KMS-11 (cell line): Measurements from ENCODE around the gene NGEF.

Experiments
- H2AFZ ChIP-seq: fragments of 200-600 bp; sonication (generic); 2 replicates; pipeline ENCODE4 v1.6.1; 2016; ENCODE audit warnings: antibody characterized with exemption, mixed run types, low read depth
- H3K27ac ChIP-seq: fragments of 200-600 bp; sonication (generic); 2 replicates; pipeline ENCODE4 v1.6.1; 2016; ENCODE audit warnings: mild to moderate bottlenecking, mixed run types
- H3K27me3 ChIP-seq: fragments of 200-600 bp; sonication (generic); 2 replicates; pipeline ENCODE4 v1.6.1; 2017; ENCODE audit warnings: mild to moderate bottlenecking, low read depth, mixed run types, moderate library complexity; ENCODE audit not compliant: insufficient read depth
- H3K36me3 ChIP-seq: fragments of 200-600 bp; sonication (generic); 2 replicates; pipeline ENCODE4 v1.6.1; 2017; ENCODE audit warnings: mild to moderate bottlenecking, mixed run types; ENCODE audit not compliant: insufficient read depth
- H3K4me1 ChIP-seq: fragments of 200-600 bp; sonication (generic); 2 replicates; pipeline ENCODE4 v1.6.1; 2016; ENCODE audit warnings: mild to moderate bottlenecking, low read depth, mixed run types; ENCODE audit not compliant: poor library complexity, severe bottlenecking
- H3K4me2 ChIP-seq: fragments of 200-600 bp; sonication (generic); 2 replicates; pipeline ENCODE4 v1.7.0; 2016; ENCODE audit warnings: mild to moderate bottlenecking, mixed run types
- H3K4me3 ChIP-seq: fragments of 200-600 bp; sonication (generic); IDR thresholded peaks from 2 replicates; pipeline ENCODE4 v1.6.1; 2017; ENCODE audit warnings: low read depth, low read length, mixed read lengths; ENCODE audit not compliant: insufficient read depth
- H3K79me2 ChIP-seq: fragments of 200-600 bp; sonication (generic); 2 replicates; pipeline ENCODE4 v1.6.1; 2016; ENCODE audit warnings: low read depth, mixed run types; ENCODE audit not compliant: insufficient read depth
- H3K9ac ChIP-seq: fragments of 200-600 bp; sonication (generic); 2 replicates; pipeline ENCODE4 v1.6.1; 2016; ENCODE audit warnings: mild to moderate bottlenecking, mixed run types
- H4K20me1 ChIP-seq: fragments of 200-600 bp; sonication (generic); 2 replicates; pipeline ENCODE4 v1.6.1; 2016; ENCODE audit warnings: mild to moderate bottlenecking, mixed run types; ENCODE audit not compliant: insufficient read depth
- CTCF ChIP-seq: fragments of 200-600 bp; sonication (generic); conservative IDR thresholded peaks from 2 replicates; pipeline ENCODE4 v1.6.1; 2017; ENCODE audit warnings: low read depth, mild to moderate bottlenecking, antibody characterized with exemption, low read length, moderate library complexity, mixed read lengths

NGEF gene

DNA sequence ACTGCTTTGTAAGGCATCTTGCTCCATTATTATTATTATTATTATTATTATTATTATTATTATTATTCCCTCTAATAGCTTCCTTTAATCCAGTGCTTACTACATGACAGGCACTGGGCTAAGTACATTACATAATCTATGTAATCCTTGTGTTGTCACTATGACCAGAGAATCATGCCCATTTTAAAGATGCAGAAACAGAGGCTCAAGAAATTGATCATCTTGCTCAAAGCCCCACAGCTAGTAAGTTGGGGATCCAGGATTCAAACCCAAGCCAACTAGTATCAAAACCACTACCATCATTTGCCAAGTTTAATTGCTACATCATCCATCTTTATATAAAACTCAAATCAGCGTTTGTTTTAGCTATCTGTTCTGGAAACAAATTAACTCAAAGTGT lies 594 bp upstream of the NGEF start:
- H3K27ac ChIP-seq: no peak overlapping the region

DNA sequence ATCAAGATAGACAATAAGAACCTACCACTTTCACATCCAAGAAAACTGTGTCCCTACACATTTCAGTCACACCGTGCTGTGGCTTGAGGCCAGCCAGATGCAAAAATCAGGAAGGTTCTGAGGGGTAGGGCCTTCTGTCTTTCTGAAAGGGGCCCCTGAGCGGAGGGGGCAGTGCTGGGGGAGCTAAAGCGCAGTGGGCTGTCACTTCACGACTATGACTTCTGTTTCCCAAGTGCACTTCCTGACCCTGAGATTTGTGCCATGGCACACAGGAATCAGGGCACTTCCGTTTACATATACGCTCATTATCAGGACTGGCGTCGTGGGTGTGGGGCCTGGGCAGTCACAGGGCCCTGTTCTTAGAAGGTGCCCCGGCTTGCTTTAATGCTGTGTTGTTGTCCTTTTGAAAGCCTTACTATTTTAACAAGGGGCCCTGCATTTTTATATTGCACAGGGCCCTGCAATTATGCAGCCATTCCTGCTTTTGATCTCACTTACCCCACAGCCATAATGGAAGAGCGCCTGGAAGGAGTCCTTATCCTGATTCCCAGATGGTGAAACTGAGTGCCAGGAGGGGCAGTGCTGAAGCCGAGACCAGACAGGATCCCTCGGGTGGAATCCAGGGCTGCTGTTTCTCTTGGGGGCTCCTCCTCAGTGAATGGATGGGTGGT lies 620 bp downstream of the NGEF start:
- Histone ChIP-seq H2AFZ (no peak overlapping the region), H3K9ac (no peak overlapping the region), H3K4me2 (no peak overlapping the region), H4K20me1 (no peaks in the 10 kb centered on the region), H3K36me3 (no peaks in the 10 kb centered on the region), H3K27ac (no peak overlapping the region), H3K4me1 (no peaks in the 10 kb centered on the region), H3K79me2 (no peaks in the 10 kb centered on the region), H3K4me3 (no peak overlapping the region), H3K27me3 (no peaks in the 10 kb centered on the region)
- TF ChIP-seq CTCF: no peak

More for the DNA sequence above, 594 bp upstream of the NGEF start:
- Histone ChIP-seq H3K4me2 (no peak overlapping the region), H4K20me1 (no peaks in the 10 kb centered on the region), H3K27me3 (no peaks in the 10 kb centered on the region), H3K79me2 (no peaks in the 10 kb centered on the region), H3K4me3 (no peak overlapping the region), H3K4me1 (no peaks in the 10 kb centered on the region), H2AFZ (no peak overlapping the region), H3K36me3 (no peaks in the 10 kb centered on the region), H3K9ac (no peak overlapping the region)
- no peak for TF ChIP-seq CTCF

DNA sequence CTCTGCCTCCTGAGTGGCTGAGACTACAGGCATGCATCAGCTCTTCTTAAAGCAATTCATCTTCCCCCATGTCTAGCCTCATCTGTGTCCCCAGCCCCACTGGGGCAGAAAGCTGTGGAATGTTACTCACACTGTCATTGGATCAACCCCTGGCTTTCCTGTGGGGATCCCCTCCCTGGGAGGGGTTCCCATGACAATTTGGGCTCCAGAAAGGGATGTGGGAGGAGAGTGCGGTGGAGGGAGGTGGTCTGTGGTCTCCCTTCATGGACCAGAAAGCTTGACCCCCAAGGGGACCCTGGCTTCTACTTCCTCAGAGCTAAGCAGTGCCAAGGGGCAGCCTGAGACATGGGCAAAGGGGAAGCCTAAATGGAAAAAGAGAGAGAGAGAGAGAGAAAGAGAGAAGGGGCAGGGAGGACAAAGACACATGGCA lies 1.3 kb downstream of the NGEF start:
- H3K36me3 ChIP-seq: no peaks in the 10 kb centered on the region
- H3K27me3 ChIP-seq: no peaks in the 10 kb centered on the region
- no peaks in the 10 kb centered on the region for H4K20me1 ChIP-seq
- H3K4me3 ChIP-seq: no peak overlapping the region
- no peak overlapping the region for H2AFZ ChIP-seq
- no peaks in the 10 kb centered on the region for H3K4me1 ChIP-seq
- no peaks in the 10 kb centered on the region for H3K79me2 ChIP-seq
- no peak overlapping the region for H3K9ac ChIP-seq
- H3K4me2 ChIP-seq: no peak overlapping the region
- no peak overlapping the region for H3K27ac ChIP-seq
- no peak for TF ChIP-seq CTCF

GRCh38 chr2:233011268-233011650 lies 1.8 kb downstream of the NGEF start:
- no peak for TF ChIP-seq CTCF
- H4K20me1 ChIP-seq: no peaks in the 10 kb centered on the region

More at GRCh38 chr2:233011268-233011650, 1.8 kb downstream of the NGEF start:
- no peak overlapping the region for H2AFZ ChIP-seq
- no peaks in the 10 kb centered on the region for H3K79me2 ChIP-seq
- H3K4me3 ChIP-seq: no peak overlapping the region
- no peaks in the 10 kb centered on the region for H3K4me1 ChIP-seq
- no peaks in the 10 kb centered on the region for H3K36me3 ChIP-seq
- H3K27ac ChIP-seq: no peak overlapping the region
- no peak overlapping the region for H3K9ac ChIP-seq
- H3K27me3 ChIP-seq: no peaks in the 10 kb centered on the region
- H3K4me2 ChIP-seq: no peak overlapping the region
